G401.6 (cell line): ENCODE data around the gene C1orf53.
"Not testable (repeated sequence)": the region's sequence is repeated elsewhere in the genome, so short reads cannot be mapped to it uniquely, and the experiment has no call there.

Experiments used
- FAIRE-seq: peaks from 2 replicates; lab custom pipeline; 2012; peaks lifted over from hg19 to GRCh38; lab: Jason Lieb, UNC

C1orf53 gene

DNA sequence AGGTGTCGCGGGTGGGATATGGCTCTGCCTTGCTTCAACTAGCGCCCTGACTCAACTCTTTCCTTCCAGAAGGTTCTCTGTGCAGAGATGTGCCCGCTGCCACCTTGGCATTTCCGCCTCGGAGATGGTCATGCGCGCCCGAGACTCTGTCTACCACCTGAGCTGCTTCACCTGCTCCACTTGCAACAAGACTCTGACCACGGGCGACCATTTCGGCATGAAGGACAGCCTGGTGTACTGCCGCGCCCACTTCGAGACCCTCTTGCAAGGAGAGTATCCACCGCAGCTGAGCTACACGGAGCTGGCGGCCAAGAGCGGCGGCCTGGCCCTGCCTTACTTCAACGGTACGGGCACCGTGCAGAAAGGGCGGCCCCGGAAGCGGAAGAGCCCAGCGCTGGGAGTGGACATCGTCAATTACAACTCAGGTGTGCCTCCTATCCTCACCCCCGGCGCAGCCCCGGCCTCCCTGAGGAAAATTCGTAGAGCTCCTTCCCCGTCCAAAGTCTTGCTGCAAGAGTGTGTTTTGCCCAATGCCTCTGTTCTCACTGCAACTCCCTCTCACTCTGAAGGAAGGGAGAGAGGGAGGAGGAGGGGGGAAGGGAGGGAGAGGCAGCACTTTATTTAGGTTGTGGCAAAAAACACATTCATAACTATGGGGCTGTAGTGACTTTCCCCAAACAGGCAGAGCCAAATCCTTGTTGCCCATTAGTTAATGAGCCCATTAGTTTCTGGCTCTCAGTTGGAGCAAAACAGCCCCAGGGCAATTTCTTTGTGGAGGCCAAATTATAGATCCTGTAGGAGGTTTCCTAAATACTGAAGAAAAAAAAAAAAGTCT lies 19.0 kb downstream of the C1orf53 start:
- FAIRE-seq = no peak

DNA sequence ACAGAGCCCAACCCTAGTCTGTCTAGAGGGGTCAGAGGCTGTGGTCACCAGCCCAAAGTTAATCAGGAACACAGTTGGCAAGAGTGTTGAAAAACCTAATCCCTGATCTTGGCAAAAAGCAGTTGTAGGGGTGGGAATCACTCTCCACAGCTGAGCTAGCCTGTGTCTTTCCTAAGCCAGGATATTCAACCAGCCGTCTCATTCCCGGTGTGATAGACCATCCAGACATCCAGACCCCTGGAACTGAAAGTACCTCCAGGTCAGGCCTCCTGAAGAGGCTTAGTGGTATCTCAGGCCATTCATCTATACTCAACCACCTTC lies 19.6 kb downstream of the C1orf53 start:
- no peak for FAIRE-seq

DNA sequence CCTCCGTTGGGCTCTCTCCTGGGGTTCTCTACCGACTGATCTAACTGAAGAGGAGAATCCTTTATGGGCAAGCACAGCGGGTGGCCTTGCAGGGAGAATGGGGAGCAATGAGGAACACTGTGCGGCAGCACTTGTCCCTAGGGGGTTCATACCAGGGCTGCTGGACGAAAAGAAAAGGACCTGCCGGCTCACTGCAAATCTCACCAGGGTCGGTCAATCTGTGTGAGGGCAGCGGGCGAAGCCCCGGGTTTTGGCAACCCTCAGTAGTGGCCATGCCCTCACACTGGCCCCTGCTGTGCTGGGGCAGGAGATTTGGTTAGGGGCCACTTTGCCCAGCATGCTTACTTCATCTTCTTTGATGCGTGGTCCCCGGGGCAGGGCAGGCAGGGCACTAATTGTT lies 20.6 kb downstream of the C1orf53 start:
- FAIRE-seq = no peak

DNA sequence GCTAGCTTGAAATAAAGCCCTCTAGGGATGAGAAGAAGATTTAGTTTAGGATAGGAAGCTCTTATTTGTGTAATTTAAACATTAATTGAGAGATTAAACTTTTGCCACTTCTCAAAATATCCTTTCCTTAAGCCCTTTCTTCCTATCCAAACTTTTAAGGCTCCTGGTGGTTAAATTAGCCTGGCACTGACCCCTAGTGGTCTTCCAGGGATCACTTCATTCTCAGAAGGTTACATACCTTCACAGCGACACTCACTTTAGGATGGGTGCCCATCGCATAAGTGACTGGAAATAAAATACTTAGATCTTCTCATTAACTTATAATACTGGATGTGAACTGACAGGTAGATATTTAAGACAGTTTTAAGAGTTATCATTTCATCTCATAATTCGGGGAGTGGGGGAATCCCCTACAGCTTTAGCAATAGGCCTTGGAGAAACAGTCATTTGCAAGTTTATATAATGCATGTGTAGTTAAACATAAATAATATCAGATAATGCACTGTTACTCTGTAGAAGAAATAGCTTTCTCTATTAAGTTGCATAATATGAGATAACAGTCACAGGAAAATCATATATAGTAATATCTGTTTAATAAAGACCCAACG lies 22.2 kb downstream of the C1orf53 start:
- peak; percentile 66 for FAIRE-seq

DNA sequence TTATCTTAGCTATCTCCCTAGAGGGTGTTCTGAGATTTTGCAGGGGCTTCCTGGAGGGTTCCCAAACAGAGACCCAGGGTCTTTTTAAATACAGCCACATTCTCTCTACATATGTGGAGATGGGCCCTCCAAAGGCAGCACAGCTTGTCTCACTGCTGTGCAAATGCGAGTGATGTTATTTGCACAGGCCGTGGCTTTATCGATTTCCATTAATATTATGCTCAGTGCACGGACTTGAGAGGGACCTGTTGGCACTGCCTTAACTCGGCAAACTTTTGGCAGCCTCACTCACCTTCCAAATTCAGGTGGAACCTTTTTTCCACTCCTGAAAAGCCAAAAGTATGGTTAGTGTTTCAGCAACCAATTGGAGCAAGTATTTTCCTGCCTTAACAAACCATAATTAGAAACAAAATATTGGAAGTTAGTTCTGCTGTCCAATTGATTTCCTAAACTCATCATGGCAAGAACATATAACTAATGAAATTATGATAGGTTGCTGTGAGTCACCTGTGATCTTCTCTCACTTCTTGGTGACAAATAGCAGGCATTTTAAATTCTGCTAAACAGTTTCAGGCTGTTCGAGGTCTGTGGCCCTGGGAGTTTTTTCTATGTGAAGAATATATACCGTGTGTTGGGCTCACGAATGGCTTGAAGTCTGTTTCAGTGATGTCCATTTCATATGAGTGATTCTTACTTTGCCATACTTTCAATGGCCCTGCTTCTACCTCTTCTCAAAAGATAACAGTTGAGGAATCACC lies 25.7 kb downstream of the C1orf53 start:
- FAIRE-seq = no peak

GRCh38 chr1:197928849-197929336 lies 26.5 kb downstream of the C1orf53 start:
- FAIRE-seq = no peak

DNA sequence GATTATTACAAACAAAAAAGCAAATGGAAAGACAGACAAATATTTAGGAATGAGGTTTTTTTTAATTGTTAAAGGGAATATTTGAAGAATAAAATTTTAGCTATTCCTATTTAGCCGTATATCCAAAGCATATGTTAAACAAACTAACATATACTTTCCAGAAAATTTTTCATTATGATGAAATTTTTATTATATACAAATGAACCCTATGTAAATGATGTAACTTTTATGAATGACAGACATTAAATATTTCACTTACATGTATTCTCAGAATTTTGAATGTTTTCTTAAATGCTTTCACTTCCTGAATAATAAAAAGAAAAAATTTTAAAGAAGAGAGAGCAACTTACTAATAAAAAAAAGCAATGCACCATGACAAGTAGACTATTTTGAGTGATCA lies 30.6 kb downstream of the C1orf53 start:
- no peak for FAIRE-seq

DNA sequence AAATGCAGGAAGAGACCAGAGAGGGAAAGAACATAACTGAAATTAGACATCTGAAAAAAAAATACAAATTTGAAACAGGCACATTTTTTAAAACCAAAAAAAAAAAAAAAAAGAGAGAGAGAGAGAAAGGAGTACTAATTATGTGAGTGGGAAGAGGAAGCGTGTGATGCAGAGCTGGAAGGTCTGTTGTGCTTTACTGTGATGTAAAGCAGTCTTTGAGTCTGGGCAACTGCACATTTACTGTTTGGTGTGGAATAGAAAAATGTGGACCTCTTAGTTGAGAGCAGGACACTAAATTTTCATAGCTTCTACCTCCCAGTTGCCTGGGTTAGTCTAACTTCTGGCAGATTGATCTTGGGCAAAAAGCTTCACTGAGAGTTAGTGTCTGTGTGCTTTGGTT lies 31.2 kb downstream of the C1orf53 start:
- FAIRE-seq = no peak

DNA sequence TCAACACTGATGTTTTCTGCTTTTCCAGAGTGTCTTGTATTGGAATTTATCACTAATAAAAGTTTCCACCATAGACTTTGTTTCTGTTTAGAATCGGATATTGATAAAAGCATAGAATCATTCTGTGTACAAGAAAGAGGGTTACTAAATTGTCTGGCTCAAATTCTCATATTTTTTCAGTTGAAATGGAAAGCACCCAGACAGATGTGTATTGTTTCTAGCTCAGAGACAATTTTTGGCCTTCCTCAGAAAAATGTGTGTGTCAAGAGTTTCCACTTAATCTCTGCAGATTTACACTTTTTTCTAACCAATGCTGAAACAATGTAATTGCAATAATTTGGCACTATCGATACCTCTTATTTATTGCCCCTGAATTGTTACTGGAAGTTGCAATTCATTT lies 35.0 kb downstream of the C1orf53 start:
- FAIRE-seq = no peak

DNA sequence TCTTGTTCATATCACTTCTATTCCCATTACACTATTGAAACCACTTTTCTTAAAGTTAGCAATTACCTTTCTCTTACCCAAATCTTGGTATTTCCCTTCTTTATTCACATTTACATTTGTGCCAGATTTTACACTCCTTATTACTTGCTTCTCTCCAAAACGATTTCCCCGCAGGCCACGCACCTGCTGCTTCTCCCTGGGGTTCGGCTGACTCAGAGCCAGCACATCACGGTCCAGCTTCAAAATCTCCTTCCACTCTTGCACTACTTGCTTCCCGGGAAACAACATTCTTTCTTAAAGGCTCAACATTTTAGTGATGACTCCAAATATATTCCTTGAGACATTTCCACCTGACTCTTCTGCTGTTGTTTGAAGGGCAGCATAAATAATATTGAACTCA lies 35.5 kb downstream of the C1orf53 start:
- FAIRE-seq = no peak

DNA sequence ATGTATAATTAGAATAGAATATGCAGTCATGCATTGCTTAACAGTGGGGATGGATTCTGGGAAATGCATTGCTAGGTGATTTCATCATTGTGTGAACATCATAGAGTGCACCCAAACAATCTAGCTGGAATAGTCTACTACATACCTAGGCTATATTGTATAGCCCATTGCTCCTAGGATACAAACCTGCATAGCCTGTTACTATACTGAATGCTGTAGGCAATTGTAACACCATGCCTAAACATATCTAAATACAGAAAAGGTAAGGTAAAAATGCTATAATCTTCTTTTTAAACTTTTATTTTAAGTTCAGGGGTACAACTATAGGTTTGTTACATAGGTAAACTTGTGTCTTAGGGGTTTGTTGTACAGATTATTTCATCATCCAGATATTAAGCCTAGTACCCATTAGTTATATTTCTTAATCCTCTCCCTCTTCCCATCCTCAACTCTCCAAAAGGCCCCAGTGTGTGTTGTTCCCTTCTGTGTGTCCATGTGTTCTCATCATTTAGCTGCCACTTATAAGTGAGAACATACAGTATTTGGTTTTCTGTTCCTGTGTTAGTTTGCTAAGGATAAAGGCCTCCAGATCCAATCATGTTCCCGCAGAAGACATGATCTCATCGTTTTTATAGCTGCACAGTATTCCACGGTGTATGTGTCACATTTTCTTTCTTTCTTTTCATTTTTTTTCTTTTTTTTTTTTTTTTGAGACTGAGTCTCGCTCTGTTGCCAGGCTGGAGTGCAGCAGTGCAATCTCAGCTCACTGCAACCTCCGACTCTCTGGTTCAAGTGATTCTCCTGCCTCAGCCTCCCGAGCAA lies 36.9 kb downstream of the C1orf53 start:
- not testable (repeated sequence) for FAIRE-seq

DNA sequence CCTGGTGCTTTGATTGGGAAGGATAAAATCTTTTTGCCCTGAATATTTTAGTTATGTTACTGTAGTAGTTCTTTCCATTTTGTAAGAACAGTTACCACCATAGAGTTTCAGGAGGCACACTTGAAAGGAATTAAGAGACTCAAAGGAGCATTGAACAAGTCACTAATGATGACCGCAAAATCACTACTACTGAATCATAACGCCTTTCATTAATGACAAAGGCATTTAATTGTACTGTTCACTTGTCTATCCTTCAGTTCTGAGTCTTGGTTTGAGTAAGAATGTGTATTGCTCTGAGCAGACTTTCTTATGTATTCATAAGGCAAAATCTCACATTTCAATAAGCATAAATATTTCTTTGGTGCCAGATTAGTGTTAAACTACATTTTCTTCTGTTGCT lies 39.6 kb downstream of the C1orf53 start:
- no peak for FAIRE-seq

DNA sequence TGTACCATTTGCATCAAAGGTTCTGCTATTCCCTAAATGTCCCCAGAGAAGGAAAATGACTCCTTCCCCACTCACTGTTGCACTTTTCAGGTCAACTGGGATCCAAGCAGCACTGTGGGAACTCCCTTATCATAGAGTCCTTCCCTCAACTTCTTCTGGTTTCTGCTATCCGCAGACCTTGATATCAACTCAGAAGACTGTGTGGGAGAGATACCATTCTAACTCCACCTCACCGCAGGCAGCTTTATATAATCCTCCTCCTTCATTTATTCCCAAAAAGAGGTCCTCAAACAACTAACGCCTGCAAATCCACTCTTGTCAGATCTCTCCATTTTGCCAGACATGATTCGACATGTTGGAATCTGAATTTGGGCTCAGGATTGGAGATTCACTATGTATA lies 42.1 kb downstream of the C1orf53 start:
- FAIRE-seq = no peak

DNA sequence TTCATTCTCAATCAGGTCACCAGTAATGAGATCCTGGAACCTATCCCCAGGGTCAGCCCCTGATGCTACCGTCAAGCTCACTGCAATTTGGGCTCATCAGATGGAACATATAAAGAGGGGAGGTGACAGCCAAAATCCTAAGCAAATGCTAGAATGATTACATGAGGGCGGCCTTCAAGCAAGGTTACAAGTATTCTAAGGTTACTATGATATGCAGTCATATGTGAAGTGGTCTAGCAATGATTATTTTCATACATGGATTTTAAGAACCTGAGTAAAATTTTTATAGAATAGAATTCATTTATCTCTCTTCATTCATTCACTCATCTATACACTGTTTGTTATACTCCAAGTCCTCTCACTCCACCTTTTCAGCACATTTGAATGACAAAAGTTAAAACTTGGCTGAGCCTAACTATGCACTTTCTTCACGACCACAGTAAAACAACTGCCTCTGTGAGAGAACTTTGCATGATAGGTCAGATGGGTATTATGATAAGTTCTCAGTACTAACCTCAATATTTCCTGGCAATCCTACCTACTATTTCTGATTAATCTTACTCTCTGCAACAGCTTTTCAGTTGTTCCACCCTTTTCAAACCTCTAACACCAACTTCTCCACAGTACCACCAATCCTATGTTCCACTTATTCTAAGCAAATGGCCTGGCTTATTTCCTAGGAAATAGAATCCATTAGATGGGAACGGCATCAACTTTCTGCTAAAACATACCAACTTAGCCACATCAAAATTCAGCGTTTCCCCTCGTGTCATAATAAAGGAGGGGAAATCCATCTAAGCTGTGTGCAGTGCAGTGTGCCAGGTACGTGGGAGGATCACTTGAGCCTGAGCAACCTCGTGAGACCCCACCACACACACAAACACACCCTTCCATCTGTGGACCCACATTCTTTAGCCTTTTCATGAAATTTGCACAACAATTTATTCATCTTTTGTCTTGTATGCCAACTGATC lies 46.8 kb downstream of the C1orf53 start:
- FAIRE-seq = no peak

- FAIRE-seq = no peak
These were observed 48.7 kb downstream of the C1orf53 start for GRCh38 chr1:197951089-197951488.

DNA sequence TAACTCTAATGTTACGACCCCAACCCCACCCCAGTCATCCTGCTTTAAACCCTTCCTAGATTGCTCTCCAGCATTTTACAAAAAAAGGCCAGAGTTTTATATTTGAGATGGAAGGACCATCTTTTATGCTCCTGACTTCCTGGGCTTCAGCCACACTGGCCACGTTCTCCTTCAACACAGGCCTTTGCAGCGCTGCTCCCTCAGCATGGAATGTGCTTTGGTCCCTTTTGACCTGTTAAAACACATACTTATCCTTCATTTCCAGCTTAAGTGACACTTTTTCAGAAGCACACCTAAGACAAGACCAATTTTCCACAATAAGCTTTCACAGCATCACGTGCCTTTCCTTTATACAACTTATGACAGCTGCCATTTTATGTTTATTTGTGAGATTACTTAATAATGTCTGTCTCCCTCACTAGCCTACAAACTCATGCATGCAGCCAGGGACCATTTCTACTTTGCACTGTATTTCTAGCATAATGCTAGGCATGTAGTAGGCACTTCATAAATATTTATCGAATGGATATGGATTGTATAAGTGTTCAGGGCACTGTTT lies 49.3 kb downstream of the C1orf53 start:
- no peak for FAIRE-seq

- not testable (repeated sequence) for FAIRE-seq
These were observed 51.0 kb downstream of the C1orf53 start for GRCh38 chr1:197953472-197953871.

- no peak for FAIRE-seq
These were observed 52.4 kb downstream of the C1orf53 start for GRCh38 chr1:197954718-197955418.

- no peak for FAIRE-seq
These were observed 53.3 kb downstream of the C1orf53 start for GRCh38 chr1:197955486-197956394.
